K562 (cell line): Measurements from ENCODE around the gene PDZD2. TPM values are rescaled to one million over a fixed set of nuclear protein-coding genes. Genes with fewer than 3 reads are reported as not detected.

ENCODE experiments used
- ATAC-seq: fragments of 200-7000 bp; cut with Tn5 transposase; 3 replicates; pipeline ENCODE4 v1.9.1; 2020; ENCODE audit warnings: moderate library complexity
- BruUV-seq: library from RNA; stranded (reverse); fragments of 400-500 nt; replicated peaks from 2 replicates; lab custom pipeline; 2021; lab: Mats Ljungman, UMichigan
- CTCF ChIA-PET: fragments of 300-600 bp; formaldehyde crosslinking; extraction: SDS; loops from one replicate; lab custom pipeline; 2021; ENCODE audit warnings: low intra/inter-chr PET ratio; lab: Yijun Ruan, JAX
- POLR2A ChIA-PET: fragments of 300-600, 350-650 bp; sonication (Branson Sonifier 250); formaldehyde crosslinking; extraction: SDS; loops from one replicate; lab custom pipeline; 2021; ENCODE audit warnings: antibody characterized with exemption, inconsistent platforms; lab: Yijun Ruan, JAX
- DNase-seq, 4 experiments: peaks; one replicate each; pipeline versions ENCODE4 v3.0.0 to v3.0.0-alpha.2; 2011 to 2018; ENCODE audit warnings: low spot score in 3 of 4, mixed read lengths in 3 of 4; ENCODE audit errors: extremely low read depth in 1 of 4
- FAIRE-seq: peaks from 2 replicates; lab custom pipeline; 2011; peaks lifted over from hg19 to GRCh38; lab: Jason Lieb, UNC
- H2AFZ ChIP-seq: 2 replicates; pipeline ENCODE4 v1.6.0; 2011; ENCODE audit warnings: low read depth, low read length, control low read depth, inconsistent platforms
- H3K27ac ChIP-seq: fragments of 200-600 bp; 3 replicates; pipeline ENCODE4 v1.8.0; 2011; ENCODE audit warnings: low read depth, mild to moderate bottlenecking, control low read depth, inconsistent platforms, low read length, moderate library complexity, mixed read lengths; ENCODE audit errors: extremely low read depth
- H3K27me3 ChIP-seq, 2 experiments: fragments of 300-600 bp in 1 of 2; 2 replicates in 1 of 2; 3 replicates in 1 of 2; pipeline versions ENCODE4 v1.6.0 to v1.8.0; 2011; ENCODE audit warnings: inconsistent platforms in 2 of 2, low read length in 2 of 2, mild to moderate bottlenecking in 1 of 2, mixed read lengths in 1 of 2, moderate library complexity in 1 of 2; ENCODE audit not compliant: control insufficient read depth in 2 of 2, insufficient read depth in 2 of 2
- H3K36me3 ChIP-seq: fragments of 300-600 bp; 3 replicates; pipeline ENCODE4 v1.8.0; 2011; ENCODE audit warnings: mild to moderate bottlenecking, low read length, inconsistent platforms; ENCODE audit not compliant: control insufficient read depth, insufficient read depth
- H3K4me1 ChIP-seq, 2 experiments: fragments of 200-600 bp in 1 of 2; replicated peaks in 1 of 2; 2 replicates in 1 of 2; 3 replicates in 1 of 2; pipeline versions ENCODE4 v1.5.1 to v1.8.0; 2011; ENCODE audit warnings: inconsistent platforms in 2 of 2, low read length in 2 of 2, mild to moderate bottlenecking in 1 of 2, mixed read lengths in 1 of 2, moderate library complexity in 1 of 2; ENCODE audit not compliant: control insufficient read depth in 2 of 2, insufficient read depth in 2 of 2
- H3K4me2 ChIP-seq: 2 replicates; pipeline ENCODE4 v1.6.1; 2011; ENCODE audit warnings: low read length, control low read depth, inconsistent platforms, mixed read lengths; ENCODE audit not compliant: insufficient read depth
- H3K4me3 ChIP-seq: fragments of 200-600 bp; sonication (generic), shearing (Covaris generic); 2 replicates; pipeline ENCODE4 v1.5.1; 2016; ENCODE audit warnings: control low read depth, inconsistent platforms
- H3K79me2 ChIP-seq: fragments of 200-600 bp; 3 replicates; pipeline ENCODE4 v1.8.0; 2011; ENCODE audit warnings: low read length, inconsistent platforms; ENCODE audit not compliant: control insufficient read depth, insufficient read depth
- H3K9ac ChIP-seq, 2 experiments: 2 replicates each; pipeline versions ENCODE4 v1.6.0 to v1.6.1; 2011; ENCODE audit warnings: low read depth in 2 of 2, low read length in 2 of 2, control low read depth in 1 of 2, inconsistent platforms in 1 of 2, mild to moderate bottlenecking in 1 of 2, mixed read lengths in 1 of 2; ENCODE audit not compliant: insufficient read depth in 1 of 2
- H3K9me1 ChIP-seq: one replicate; pipeline ENCODE4 v1.6.0; 2011; ENCODE audit warnings: inconsistent platforms, mild to moderate bottlenecking, low read length, moderate library complexity; ENCODE audit not compliant: control insufficient read depth, insufficient read depth
- H3K9me3 ChIP-seq: replicated peaks from 2 replicates; pipeline ENCODE4 v1.5.1; 2011; ENCODE audit warnings: low read depth, low read length, inconsistent platforms; ENCODE audit not compliant: control insufficient read depth, insufficient read depth
- H4K20me1 ChIP-seq: replicated peaks from 2 replicates; pipeline ENCODE4 v1.6.1; 2011; ENCODE audit warnings: low read length, inconsistent platforms, mixed read lengths; ENCODE audit not compliant: control insufficient read depth, insufficient read depth
- CC2D1A ChIP-seq: fragments of 450-650 bp; IDR thresholded peaks from 2 replicates; pipeline ENCODE4 v1.6.1; 2017; ENCODE audit warnings: mild to moderate bottlenecking
- HNRNPH1 ChIP-seq: fragments of 200-400 bp; formaldehyde crosslinking; optimal IDR thresholded peaks from 2 replicates; pipeline ENCODE3; 2017; ENCODE audit warnings: low read depth, mild to moderate bottlenecking, low read length, moderate library complexity
- IFI16 ChIP-seq: fragments of 250-450 bp; sonication (Bioruptor Pico); IDR thresholded peaks from 2 replicates; pipeline ENCODE4 v2.1.2; 2022; ENCODE audit warnings: mild to moderate bottlenecking, inconsistent platforms
- MECOM ChIP-seq: fragments of 250-450 bp; sonication (Bioruptor Pico); IDR thresholded peaks from 2 replicates; pipeline ENCODE4 v1.8.0; 2022; ENCODE audit warnings: inconsistent platforms
- RNF2 ChIP-seq: sonication (generic); IDR thresholded peaks from 2 replicates; pipeline ENCODE4 v1.6.1; 2016
- SRSF1 ChIP-seq: fragments of 200-400 bp; formaldehyde crosslinking; IDR thresholded peaks from 2 replicates; pipeline ENCODE4 v1.6.1; 2017; ENCODE audit warnings: mild to moderate bottlenecking, low read depth, low read length, moderate library complexity
- TFAP4 ChIP-seq: sonication (generic); formaldehyde crosslinking; IDR thresholded peaks from 2 replicates; pipeline ENCODE4 v1.8.0; 2022; ENCODE audit warnings: missing genetic modification reagents, mild to moderate bottlenecking, moderate library complexity, borderline replicate concordance
- XRCC5 ChIP-seq: fragments of 200-400 bp; formaldehyde crosslinking; IDR thresholded peaks from 2 replicates; pipeline ENCODE4 v1.6.1; 2017; ENCODE audit warnings: low read depth, mild to moderate bottlenecking, low read length
- ZNF24 ChIP-seq: fragments of 450-650 bp; IDR thresholded peaks from 2 replicates; pipeline ENCODE4 v1.6.1; 2016
- ZNF311 ChIP-seq: fragments of 250-450 bp; sonication (Bioruptor Pico); IDR thresholded peaks from 2 replicates; pipeline ENCODE4 v1.4.0; 2020; ENCODE audit warnings: mild to moderate bottlenecking, moderate library complexity
- ZNF609 ChIP-seq: sonication (generic); formaldehyde crosslinking; IDR thresholded peaks from 2 replicates; pipeline ENCODE4 v1.8.1; 2023; ENCODE audit warnings: missing genetic modification reagents, mild to moderate bottlenecking, borderline replicate concordance
- WGBS: fragments of 100-300 bp; shearing (Covaris generic); methylation state at CpG from one replicate; pipeline ENCODE4 v1.1.6; 2016; ENCODE audit warnings: low coverage, mixed read lengths; ENCODE audit not compliant: insufficient coverage; ENCODE audit errors: missing lambda C conversion rate; 5-methylcytosine and 5-hydroxymethylcytosine counted together
- in situ Hi-C: fragments of 300-500 bp; cut with MboI; formaldehyde crosslinking; loops from 4 replicates; pipeline ENCODE4 v1.15.0; 2018; ENCODE audit warnings: inconsistent platforms, mixed read lengths
- intact Hi-C: fragments of 100-400 bp; cut with micrococcal nuclease; formaldehyde crosslinking; loops from 2 replicates; pipeline ENCODE4 v1.14.2; 2022
- polyA plus RNA-seq, 8 experiments: library from polyadenylated mRNA; depleted of rRNA in 4 of 8; stranded (reverse) in 5 of 8; unstranded in 3 of 8; fragments of >200 nt; fragmentation: Nextera tagmentation in 2 of 8; fragmentation: Illumina TruSeq in 1 of 8; extraction: Ambion mirVana in 2 of 8; extraction: Trizol in 1 of 8; gene quantifications; 2 replicates each; pipeline versions ENCODE4 v1.2.1 to v1.2.3, GENCODE V29; 2011 to 2014; ENCODE audit warnings: inconsistent platforms in 1 of 8, missing spikeins in 1 of 8
- total RNA-seq, 7 experiments: library from RNA; depleted of rRNA in 6 of 7; stranded (reverse); fragments of >200 nt in 6 of 7; fragmentation: Illumina TruSeq in 2 of 7; extraction: Trizol in 2 of 7; gene quantifications; 2 replicates each; pipeline versions ENCODE4 v1.2.1 to v1.2.3, GENCODE V29; 2011 to 2021; ENCODE audit warnings: low replicate concordance in 1 of 7

PDZD2 gene
- total and polyA plus RNA-seq, 9 of the 15 experiments (the other 6 are each of a cell fraction or from before 2014, with no cell fraction given), result 0.02 to 0.08 (median 0.04) TPM; not detected in 6

DNA sequence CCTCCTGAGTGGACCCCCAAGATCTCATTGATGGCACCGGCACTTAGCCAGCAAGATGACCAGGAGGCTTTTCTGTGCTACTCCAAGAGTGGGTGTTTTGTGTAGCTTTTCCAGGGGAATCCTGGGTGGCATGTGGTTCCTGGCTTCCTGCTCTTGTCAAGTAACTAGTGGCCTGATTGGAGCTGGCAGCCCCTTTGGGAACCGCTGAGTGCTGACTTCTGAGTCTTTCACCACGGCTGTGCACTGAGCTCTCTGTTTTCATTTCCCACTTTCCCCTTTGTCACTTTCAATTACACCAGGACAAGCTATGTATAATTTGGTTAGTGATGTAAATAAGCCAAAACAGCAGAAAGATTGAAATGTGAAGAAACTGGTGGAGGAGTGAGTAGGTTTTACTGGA is 279.8 kb downstream of the PDZD2 start:
- Histone ChIP-seq H3K4me3 (no peak overlapping the region), H3K4me1 (no peaks in the 10 kb centered on the region), H3K27ac (no peak overlapping the region), H3K9ac (no peak overlapping the region), H3K27me3 (peaks cover 9 to 23% of the 10 kb centered on the region in 2 experiments; a peak in 4 of 5 replicates), H3K9me1 (no peaks in the 10 kb centered on the region), H2AFZ (no peak overlapping the region), H3K9me3 (no peaks in the 10 kb centered on the region), H4K20me1 (no peaks in the 10 kb centered on the region), H3K4me2 (no peak overlapping the region), H3K79me2 (no peaks in the 10 kb centered on the region), H3K36me3 (no peaks in the 10 kb centered on the region)
- in situ Hi-C loops (no loop called here), intact Hi-C loops (no loop called here)
- ATAC-seq (no peak), FAIRE-seq (no peak), DNase-seq (no peak)
- no TSS peak for BruUV-seq
- POLR2A ChIA-PET, result interaction anchor here (0.5 kb wide), 1 partner anchor 101 kb away, joined by 3 read pairs; no protein-coding TSS in a partner anchor
- CTCF ChIA-PET, result no interaction called here
- TF ChIP-seq ZNF311 (CRISPR knock-in tag) (no peak), IFI16 (CRISPR knock-in tag) (no peak)
- 0% methylated on average over 3 of the region's 3 CpGs for WGBS

- in situ Hi-C loops, result no loop called here
- Histone ChIP-seq H3K27me3 (peaks cover 6 to 11% of the 10 kb centered on the region in 2 experiments; a peak in 3 of 5 replicates), H3K27ac (no peak overlapping the region), H3K9ac (no peak overlapping the region), H3K4me2 (no peak overlapping the region), H3K9me3 (no peaks in the 10 kb centered on the region), H3K36me3 (no peaks in the 10 kb centered on the region), H3K79me2 (no peaks in the 10 kb centered on the region), H3K4me3 (no peak overlapping the region), H3K9me1 (no peaks in the 10 kb centered on the region), H3K4me1 (no peaks in the 10 kb centered on the region), H2AFZ (no peak overlapping the region), H4K20me1 (no peaks in the 10 kb centered on the region)
- DNase-seq (no peak), FAIRE-seq (no peak), ATAC-seq (no peak)
- POLR2A ChIA-PET, result interaction anchor here (0.9 to 1.7 kb wide), 2 partner anchors 10 kb away, joined by 3 to 4 read pairs; no protein-coding TSS in a partner anchor
- no peak for TF ChIP-seq MECOM (CRISPR knock-in tag)
- no peak for TF ChIP-seq SRSF1
- TF ChIP-seq ZNF609 (CRISPR knock-in tag), result no peak
- no peak for TF ChIP-seq XRCC5
- no peak for TF ChIP-seq ZNF24
- TF ChIP-seq RNF2, result no peak
- no peak for TF ChIP-seq TFAP4 (CRISPR knock-in tag)
- TF ChIP-seq CC2D1A, result no peak
- no peak for TF ChIP-seq HNRNPH1
- CTCF ChIA-PET, result no interaction called here
- intact Hi-C loops, result no loop called here
- 2% methylated on average over 3 of the region's 3 CpGs for WGBS
- no TSS peak for BruUV-seq
Observed at GRCh38 chr5:31921852-31922305, 282.9 kb downstream of the PDZD2 start.
